WTC11 (cell line): ENCODE measurements around the gene SDC1.

ENCODE experiments used
- CTCF ChIP-seq: fragments of 200-600 bp; IDR thresholded peaks from 2 replicates; pipeline ENCODE4 v1.8.0; 2022; ENCODE audit warnings: antibody characterized with exemption
- JUN ChIP-seq: sonication (generic); formaldehyde crosslinking; IDR thresholded peaks from 2 replicates; pipeline ENCODE4 v1.8.0; 2023; ENCODE audit warnings: mild to moderate bottlenecking, missing genetic modification reagents
- NR2C2 ChIP-seq: sonication (generic); formaldehyde crosslinking; IDR thresholded peaks from 2 replicates; pipeline ENCODE4 v1.8.0; 2022; ENCODE audit warnings: mild to moderate bottlenecking, missing genetic modification reagents
- ZBTB21 ChIP-seq: sonication (generic); formaldehyde crosslinking; IDR thresholded peaks from 2 replicates; pipeline ENCODE4 v1.8.1; 2023; ENCODE audit warnings: mild to moderate bottlenecking, missing genetic modification reagents, borderline replicate concordance
- ZBTB43 ChIP-seq: sonication (generic); formaldehyde crosslinking; IDR thresholded peaks from 2 replicates; pipeline ENCODE4 v1.8.1; 2023; ENCODE audit warnings: mild to moderate bottlenecking, missing genetic modification reagents

- TF ChIP-seq NR2C2 (no peak), ZBTB43 (CRISPR knock-in tag) (no peak), ZBTB21 (CRISPR knock-in tag) (no peak), JUN (CRISPR knock-in tag) (no peak), CTCF (no peak)
Observed at GRCh38 chr2:20188201-20188600, 36.7 kb downstream of the SDC1 start.
